HG03196 (cell line): ENCODE measurements around the gene NUDT3.
"Not testable (repeated sequence)": the region's sequence is repeated elsewhere in the genome, so short reads cannot be mapped to it uniquely, and the experiment has no call there.

Experiments
- ATAC-seq: cut with Tn5 transposase; IDR thresholded peaks from one replicate; pipeline ENCODE4 v1.9.1; 2021; ENCODE audit not compliant: unreplicated experiment

The NUDT3 gene

DNA sequence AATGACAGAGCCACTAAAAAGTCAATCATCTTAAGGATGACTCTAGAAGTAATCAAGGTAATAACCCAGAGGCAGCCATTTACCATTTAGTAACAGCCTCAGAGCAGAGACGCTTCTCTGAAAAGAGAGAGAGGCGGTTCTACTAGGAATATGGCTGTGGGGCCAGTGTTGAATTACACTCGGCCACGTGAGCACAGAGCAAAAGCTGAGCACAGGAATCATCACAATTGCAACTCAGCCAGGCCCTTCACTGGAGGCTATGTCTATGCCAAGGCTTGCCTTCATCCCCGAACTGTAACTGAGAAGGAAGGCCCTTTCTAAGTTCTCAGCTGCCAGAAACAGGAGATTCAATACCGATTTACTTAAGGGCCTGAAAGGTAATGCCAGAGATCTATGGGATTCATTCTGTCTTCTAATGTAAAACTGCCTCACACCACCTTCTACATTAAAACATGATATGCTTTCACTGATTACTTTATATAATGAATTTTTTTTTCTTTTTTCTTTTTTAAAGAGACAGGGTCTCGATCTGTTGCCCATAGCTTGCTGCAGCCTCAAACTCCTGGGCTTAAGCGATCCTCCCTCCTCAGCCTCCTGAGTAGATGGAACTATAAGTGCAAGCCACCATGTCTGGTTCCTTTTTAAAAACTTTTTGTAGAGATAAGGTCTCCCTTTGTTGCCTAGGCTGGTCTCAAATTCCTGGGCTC lies 67.6 kb downstream of the NUDT3 start:
- no peak for ATAC-seq

DNA sequence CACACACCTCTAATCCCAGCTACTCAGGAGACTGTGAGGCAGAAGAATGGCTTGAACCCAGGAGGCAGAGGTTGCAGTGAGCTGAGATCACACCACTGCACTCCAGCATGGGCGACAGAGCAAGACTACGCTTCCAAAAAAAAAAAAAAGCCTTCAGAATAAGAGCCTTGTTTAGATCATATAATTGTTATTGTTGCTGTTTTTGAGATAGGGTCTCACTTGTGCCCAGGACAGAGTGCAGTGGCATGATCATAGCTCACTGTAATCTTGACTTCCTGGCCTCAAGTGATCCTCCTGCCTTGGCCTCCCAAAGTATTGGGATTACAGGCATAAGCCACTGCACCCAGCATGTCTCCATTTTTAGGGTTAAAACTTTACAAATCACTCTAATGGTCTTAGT lies 68.2 kb downstream of the NUDT3 start:
- not testable (repeated sequence) for ATAC-seq

DNA sequence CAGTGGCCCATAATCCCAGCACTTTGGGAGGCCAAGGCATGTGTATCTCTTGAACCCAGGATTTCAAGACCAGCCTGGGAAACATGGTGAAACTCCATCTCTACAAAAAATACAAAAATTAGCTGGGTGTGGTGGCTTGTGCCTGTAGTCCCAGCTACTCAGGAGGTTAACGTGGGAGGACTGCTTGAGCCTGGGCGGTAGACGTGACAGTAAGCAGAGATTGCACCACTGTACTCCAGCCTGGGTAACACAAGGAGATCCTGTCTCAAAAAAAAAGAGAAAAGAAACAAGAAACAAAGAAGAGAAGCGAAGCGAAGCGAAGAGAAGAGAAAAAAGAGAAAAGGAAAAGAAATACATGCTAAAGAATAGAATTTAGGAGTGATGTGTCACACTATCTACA lies 69.2 kb downstream of the NUDT3 start:
- no peak for ATAC-seq

DNA sequence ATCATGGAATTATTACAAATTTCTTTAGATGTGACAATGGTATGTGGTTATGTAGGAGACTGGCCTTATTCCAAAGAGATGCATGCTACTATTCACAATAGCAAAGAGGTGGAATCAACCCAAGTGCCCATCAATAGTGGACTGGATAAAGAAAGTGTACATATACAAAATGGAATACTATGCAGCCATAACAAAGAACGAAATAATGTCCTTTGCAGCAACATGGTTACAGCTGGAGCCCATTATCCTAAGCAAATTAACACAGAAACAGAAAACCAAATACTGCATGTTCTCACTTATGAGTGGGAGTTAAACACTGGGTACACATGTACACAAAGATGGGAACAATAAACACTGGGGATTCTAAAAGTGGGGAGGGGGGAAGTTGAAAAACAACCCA lies 69.7 kb downstream of the NUDT3 start:
- no peak for ATAC-seq

DNA sequence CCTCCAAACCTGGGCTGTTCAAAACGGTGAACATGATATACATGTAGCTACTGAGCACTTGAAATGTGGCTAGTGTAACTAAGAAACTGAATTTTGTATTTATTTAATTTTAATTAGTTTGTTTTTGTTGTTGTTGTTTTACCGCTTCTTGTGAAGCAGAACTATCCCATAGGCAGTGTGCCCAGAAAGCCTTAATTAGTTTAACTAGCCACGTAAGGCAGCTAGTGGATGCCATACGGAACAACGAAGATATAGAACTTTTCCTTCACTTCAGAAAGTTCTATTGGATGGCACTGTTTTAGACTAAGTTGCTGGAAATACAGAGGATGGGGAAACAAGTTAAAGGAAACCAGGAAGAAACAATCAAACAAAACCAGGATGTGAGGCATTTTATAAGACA lies 70.6 kb downstream of the NUDT3 start:
- no peak for ATAC-seq

DNA sequence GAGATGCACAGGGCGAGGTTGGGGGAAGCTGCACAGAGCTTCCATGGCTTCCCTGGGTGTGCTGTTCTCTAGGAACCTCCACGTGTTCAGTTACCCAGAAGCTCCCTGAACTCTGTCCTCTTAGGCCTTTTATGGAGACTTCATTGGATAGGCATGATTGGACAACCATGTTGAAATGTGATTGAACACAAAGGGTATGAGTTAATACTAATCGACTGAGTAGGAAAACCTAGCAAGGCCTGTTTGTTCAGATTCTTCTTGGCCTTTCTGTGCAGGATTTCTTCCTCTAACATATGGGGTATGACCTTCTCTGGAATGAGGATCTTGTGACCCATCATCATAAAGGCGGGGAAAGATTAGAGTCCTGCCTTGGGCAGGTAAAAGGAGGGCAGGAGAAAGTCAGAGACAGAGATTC lies 73.0 kb downstream of the NUDT3 start:
- ATAC-seq = no peak

DNA sequence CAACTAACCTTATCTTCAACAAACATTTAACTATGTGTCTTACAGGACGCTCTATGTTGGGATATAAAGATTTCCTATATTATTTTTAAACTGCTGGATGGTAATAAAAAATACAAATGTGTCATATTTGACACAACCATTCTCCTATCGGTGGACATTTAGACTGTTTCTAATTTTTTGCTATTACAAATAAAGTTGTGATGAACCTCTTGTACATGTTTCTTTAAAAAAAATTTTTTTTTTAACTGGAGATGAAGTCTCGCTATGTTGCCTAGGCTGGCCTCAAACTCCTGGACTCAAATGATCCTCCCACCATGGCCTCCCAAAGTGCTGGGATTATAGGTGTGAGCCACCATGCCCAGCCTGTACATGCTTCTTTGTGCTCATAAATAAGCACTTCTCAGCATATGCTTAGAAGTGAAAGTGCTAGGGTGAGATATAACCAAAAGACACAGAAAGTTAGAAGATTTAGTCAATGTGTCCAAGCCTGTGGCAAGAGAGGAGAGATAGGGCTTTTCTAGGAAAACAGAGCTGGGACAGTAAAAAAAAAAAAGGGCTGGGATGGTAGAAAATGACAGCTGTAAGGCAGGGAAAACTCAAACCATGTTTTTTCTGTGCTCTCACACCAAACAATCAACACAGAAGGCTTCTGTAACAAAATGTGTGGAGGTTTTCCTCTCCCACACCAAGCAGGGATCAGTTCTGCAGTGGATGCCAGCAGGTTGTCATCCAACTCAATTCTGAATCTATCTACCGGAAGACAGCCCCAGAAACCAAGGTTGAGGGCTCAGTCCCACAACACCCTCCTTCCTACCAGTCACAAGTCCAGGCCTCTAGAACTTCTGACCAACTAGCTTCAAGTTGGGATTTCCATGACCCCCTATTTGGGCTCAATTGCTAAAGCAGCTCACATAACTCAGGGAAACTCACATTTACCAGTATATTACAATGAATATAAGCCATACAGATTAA lies 73.7 kb downstream of the NUDT3 start:
- no peak for ATAC-seq

DNA sequence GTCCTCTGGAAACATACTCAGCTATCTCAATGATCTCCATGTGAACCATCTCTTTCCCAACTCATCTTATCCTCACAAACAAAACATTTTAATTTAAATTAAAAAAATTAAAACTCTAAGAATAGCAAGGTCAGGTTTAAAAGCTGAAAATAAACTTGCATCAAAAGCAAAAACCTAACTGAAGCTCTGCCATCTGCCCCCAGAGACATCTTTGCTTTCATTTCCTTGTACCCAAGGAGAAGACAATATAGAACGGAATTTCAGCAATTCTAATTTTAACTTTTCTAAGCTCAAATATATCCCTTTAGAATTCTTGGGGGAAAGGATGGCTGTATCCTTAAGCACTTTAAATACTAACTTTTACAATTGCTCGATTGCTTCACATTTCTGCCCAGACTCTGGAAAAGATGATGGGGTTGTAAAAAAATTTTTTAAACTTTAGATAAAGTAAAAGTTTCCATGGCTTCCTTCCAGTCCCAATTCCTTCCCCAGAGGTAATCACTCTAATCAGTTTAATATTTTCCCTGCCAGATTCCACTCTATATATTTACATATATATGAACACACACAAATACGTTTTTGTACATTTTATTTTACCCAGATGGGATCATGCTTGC lies 74.5 kb downstream of the NUDT3 start:
- no peak for ATAC-seq

DNA sequence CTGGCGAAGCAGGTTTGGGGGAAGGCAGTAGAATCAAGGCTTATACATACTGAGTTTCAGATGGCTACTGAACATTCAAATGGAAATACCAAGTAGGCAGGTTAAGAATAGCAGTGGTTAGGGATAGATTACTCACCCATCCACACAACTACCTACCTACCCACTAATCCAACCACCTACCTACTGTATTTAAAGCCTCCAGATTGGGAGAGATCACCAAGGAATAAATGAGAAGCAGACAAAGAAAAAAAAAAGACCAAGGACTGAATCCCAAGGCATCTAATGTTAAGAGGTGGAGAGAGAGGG lies 75.3 kb downstream of the NUDT3 start:
- ATAC-seq = no peak

DNA sequence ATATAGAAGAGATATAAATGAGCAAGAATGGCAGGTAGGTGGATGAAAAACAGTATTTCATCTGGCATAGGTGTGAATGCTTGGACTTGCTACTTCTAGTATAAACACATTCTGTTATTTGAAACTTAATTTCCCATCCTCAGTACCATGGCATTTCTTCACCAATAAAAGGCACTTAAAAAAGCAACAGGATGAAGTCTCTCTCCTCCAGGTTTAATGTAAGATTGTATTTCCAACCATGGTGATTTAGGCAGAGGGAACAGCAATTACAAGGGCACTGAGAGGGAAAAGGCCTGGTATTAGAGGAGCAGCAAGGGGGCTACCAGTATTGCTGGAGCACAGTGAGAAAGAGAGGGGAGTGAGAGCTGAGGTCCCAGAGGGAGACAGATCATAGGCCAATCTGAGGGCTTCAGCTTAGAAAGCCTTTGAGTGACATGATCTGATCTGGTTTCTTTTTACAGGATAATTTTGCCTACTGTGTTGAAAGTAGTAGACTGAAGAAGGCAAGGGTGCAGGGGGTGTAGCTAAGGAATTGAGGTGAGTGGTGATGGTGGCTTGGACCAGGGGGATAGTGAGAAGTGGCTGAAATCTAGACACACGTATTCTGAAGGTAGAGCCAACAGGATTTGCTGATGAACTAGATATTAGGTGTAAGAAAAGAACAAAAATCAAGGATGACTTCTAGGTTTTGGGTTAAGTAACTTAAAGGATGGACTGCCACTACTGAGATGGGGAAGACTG lies 75.9 kb downstream of the NUDT3 start:
- ATAC-seq = no peak

DNA sequence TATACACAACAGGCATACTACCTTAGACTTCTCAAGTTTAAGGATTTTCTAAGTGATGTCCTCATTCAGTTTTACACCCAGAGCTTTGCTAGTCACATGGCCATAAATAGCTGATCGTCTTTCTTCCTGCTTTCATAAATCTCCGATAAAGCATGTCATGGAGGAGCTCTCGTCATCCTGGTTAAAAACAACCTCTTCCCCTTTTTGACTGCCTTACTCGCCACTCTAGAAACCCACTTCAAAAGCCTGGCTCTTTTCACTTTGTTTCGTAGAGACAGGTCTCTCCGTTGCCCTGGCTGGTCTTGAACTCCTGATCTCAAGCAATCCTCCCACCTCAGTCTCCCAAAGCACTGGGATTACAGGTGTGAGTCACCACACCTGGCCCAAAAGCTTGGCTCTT lies 76.7 kb downstream of the NUDT3 start:
- no peak for ATAC-seq

DNA sequence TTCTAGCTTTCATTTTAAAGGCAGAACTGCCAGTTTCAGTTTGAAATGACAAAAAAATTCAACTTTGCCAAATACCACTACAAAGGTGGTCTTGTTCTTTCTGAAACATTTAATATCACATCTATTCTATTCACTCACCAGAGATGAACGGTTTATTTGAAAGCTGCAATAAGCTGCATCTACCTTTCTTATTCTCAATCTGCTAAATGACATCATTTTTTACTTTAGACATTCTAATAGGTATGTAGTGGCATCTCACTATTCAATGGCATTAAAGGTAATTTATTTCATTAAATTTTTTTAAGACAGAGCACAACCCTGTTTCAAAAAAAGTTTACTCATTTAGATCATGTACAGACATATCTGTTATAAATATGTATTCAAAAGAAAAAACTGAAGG lies 77.2 kb downstream of the NUDT3 start:
- ATAC-seq = no peak

DNA sequence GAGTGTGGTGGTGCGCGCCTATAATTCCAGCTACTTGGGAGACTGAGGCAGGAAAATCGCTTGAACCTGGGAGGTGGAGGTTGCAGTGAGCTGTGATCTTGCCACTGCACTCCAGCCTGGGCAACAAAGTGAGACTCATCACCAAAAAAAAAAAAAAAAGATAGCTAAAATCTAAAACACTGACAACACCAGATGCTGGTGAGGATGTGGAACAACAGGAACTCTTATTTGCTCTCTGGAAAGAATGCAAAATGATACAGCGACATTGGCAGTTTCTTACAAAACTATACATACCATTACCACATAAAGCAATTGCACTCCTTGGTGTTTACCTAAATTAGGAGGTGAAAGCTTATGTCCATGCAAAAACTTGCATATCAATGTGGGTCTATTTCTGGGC lies 80.2 kb downstream of the NUDT3 start:
- no peak for ATAC-seq

DNA sequence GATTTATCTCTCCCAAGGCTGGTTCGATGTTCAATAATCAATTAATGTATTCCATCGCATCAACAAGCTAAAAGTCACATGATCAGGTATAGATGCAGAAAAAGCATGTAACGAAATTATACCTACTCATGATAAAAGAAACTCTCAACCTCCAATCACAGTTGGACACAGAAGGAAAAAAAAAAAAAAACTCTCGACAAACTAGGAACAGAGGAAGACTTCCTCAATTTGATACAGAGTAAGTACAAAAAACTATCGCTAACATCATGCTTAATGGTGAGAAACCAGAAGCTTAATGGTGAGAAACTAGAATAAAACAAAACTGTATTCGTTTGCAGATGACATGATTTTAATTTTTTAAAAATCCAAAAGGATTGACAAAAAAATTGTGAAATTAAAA lies 81.7 kb downstream of the NUDT3 start:
- no peak for ATAC-seq

DNA sequence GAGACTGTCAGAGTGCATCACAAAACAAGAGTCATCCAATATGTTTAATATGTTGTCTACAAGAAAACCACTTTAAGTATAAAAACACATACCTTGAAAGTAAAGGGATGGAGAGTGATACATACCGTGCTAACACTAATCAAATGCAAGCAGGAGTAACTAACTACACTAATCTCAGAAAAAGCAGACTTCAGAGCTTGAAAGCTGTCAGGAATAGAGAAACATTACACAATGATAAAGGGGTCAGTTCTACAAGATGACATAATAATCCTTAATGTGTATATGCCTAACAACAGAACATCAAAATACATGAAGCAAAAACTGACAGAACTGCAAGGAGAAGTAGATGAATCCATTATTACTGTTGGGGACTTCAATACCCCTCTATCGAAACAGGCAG lies 84.0 kb downstream of the NUDT3 start:
- no peak for ATAC-seq

DNA sequence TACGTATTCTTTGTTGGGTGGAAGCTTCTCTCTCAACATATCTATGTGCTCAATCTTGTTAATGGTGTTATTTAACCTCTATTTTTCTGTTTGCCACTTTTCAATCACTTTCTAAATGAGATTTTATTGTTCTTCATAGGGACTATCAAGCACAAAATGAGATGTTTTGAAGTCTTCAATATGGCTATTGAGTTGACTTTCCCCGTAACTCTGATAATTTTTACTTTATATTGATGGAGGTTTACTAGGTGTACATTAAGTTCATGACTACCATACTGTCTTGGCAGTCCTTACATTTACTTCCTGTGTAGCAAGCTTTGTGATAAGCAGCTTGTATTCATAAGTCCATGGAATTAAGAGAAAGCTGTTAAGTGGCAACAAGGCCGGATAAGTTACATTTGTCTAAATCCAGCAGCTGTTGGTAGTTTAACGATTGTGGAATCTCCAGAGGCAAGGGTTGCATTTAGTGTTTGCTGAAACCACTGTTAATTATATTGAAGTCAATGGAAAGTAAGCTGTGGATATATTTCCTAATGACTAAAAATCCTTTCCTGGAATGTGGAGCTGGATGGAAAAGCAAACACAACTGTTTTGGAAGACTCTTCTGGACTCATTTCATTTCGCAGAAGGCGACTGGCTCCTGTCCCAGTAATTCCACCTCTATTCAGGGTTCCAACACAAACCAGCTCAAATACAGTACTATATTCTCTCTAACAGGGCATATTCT lies 86.3 kb downstream of the NUDT3 start:
- no peak for ATAC-seq

DNA sequence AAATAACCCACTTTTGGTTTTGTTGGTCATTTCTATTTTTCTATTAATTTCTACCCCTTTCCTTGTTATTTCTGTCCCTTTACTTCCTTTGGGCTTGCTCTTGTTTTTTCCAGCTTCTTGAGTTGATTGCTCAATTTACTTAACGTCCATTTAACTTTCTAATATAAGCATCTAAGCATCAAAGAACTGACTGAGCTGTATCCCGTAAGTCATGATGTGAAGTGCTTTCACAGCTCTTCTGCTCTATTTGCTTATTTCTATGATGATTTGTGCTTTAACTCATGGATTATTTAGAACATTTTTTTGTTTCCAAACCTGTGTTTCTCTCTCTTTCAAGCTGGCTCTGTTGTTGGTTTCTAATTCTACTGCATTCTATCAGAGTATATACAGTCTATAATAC lies 87.0 kb downstream of the NUDT3 start:
- no peak for ATAC-seq

DNA sequence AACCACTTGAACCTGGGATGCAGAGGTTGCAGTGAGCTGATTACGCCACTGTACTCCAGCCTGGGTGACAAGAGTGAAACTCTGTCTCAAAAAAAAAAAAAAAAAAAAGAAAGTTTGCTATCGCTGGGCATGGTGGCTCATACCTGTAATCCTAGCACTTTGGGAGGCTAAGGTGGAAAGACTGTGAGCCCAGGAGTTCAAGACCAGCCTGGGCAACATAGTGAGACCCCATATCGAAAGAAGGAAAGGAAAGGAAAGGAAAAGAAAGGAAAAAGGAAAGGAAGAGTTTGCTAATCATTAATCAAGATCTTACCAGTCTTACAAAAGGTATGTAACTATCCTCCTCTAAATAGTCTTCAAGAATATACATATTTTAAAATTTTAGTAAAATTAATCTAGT lies 88.3 kb downstream of the NUDT3 start:
- no peak for ATAC-seq

DNA sequence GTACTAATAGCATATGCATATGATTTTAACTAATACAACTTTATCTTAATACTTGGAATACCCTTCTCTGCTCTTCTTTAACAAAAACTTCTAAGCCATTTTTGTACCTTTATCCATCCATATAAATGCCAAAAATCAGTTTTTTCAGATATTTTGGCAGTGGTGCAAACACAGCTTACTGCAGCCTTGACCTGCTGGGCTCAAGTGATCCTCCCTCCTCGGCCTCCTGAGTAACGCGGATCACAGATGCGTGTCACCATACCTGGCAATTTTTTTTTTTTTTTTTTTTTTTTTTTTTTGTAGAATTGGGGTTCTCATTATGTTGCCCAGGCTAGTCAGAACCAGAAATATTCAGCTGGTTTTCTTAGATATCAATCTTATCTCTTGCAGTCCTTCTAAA lies 89.5 kb downstream of the NUDT3 start:
- no peak for ATAC-seq

DNA sequence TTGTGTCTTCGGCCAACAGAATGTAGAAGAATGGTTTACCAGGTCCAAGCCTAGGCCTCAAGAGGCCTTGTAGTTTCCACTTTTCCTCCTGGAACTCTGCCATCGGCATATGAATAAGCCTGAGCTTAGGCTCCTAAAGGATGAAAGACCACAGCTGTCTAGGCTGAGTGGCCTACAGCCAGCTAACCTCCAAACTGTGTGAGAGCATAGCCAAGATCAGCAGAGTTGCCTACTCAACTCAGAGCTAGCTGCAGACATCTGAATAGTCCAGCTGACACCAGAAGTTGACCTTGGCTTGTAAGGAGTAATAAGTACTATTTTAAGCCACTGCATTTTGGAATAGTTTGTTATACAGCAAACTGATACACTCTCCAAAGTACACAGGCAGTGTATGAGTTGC lies 91.1 kb downstream of the NUDT3 start:
- no peak for ATAC-seq

DNA sequence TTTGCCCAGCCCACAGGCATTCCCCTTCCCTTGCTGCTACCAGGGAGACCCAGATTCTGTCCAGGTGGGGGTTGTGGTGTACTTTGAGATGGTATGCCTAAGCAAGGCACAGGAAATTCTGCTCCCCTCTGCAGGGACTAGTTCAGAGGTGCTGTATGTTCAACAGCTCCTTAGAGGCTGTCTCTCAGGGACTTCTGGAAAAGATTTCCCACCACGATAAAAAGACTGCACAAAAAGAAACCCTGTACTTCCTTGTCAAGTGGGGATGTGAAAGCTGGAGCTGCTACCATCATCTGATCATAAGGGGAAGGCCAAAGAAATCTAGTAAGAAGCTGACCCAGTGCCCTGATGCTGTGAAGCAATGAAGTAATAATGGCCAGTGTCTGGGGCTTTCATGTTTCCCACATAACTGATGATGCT lies 92.1 kb downstream of the NUDT3 start:
- no peak for ATAC-seq
